ENCODE data around the gene SERINC2. TPM values are rescaled to one million over a fixed set of nuclear protein-coding genes. Genes with fewer than 3 reads are reported as not detected.

The SERINC2 gene
- total and polyA plus RNA-seq, 2 donors (not counting 1 experiment from before 2014, with no cell fraction given) = 28.4 to 104 TPM

- Histone ChIP-seq H3K79me2 (ENCODE audit: control insufficient read depth, insufficient read depth, low read length) (peaks cover 32% of the 10 kb centered on the region), H3K27me3 (ENCODE audit: control insufficient read depth, insufficient read depth, low read length) (no peaks in the 10 kb centered on the region), H3K4me2 (ENCODE audit: extremely low read depth, insufficient read depth, low read length) (no peak overlapping the region), H3K27ac (ENCODE audit: insufficient read depth, low read length) (no peak overlapping the region), H3K4me1 (ENCODE audit: control insufficient read depth, extremely low read depth, insufficient read depth, low read length) (peaks cover 10% of the 10 kb centered on the region), H3K9me3 (ENCODE audit: control insufficient read depth, insufficient read depth, low read depth, low read length) (no peaks in the 10 kb centered on the region), H2AFZ (ENCODE audit: low read length) (no peak overlapping the region), H3K36me3 (ENCODE audit: control insufficient read depth, insufficient read depth, low read length) (peaks cover 48% of the 10 kb centered on the region), H3K9ac (ENCODE audit: insufficient read depth, low read length) (no peak overlapping the region), H3K4me3 (replicated peaks in 1 of 4; ENCODE audit: control extremely low read depth in 1 of 4, insufficient read depth in 1 of 4, low read depth in 3 of 4, low read length in 4 of 4) (no peak overlapping the region), H4K20me1 (ENCODE audit: control insufficient read depth, extremely low read depth, insufficient read depth, low read length) (no peaks in the 10 kb centered on the region)
- DNase-seq (ENCODE audit: low read depth in 2 of 2) = no peak
- no peak for TF ChIP-seq EZH2 (IDR thresholded peaks at IDR 0.05; ENCODE audit: low read length, missing control alignments)
- TF ChIP-seq, protein P1, sequence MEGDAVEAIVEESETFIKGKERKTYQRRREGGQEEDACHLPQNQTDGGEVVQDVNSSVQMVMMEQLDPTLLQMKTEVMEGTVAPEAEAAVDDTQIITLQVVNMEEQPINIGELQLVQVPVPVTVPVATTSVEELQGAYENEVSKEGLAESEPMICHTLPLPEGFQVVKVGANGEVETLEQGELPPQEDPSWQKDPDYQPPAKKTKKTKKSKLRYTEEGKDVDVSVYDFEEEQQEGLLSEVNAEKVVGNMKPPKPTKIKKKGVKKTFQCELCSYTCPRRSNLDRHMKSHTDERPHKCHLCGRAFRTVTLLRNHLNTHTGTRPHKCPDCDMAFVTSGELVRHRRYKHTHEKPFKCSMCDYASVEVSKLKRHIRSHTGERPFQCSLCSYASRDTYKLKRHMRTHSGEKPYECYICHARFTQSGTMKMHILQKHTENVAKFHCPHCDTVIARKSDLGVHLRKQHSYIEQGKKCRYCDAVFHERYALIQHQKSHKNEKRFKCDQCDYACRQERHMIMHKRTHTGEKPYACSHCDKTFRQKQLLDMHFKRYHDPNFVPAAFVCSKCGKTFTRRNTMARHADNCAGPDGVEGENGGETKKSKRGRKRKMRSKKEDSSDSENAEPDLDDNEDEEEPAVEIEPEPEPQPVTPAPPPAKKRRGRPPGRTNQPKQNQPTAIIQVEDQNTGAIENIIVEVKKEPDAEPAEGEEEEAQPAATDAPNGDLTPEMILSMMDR (conservative IDR thresholded peaks at IDR 0.05 in 1 of 2, IDR thresholded peaks at IDR 0.05 in 1 of 2; ENCODE audit: low read depth in 1 of 2, low read length in 2 of 2) = no peak
Observed at GRCh38 chr1:31425301-31426081, 12.5 kb downstream of the SERINC2 start.

DNA sequence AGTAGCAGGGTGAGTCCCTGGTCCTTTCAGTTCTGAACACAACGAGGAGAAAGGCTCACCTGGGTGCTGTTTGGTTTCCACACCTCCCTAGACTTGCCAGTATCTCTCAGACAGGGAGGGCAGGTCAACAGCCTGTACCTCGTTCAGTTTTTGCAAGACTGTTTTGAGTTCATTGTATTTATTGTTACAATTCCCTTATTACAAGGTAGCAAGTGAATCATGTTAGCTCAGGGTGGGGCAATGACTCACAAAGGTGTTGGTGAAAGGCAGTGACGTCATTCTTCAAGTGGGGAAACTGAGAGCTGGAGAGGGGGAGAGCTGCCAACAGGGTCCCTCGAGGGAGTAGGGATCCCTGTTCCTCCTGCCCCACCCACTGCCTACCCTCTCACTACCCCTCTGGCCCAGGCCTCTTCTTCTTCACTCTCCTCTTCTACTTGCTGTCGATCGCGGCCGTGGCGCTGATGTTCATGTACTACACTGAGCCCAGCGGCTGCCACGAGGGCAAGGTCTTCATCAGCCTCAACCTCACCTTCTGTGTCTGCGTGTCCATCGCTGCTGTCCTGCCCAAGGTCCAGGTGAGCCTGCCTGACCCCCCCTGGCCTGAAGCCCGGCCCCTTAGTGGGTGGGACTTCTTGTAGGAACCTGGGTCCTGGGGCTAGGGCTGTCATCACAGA, 13.4 kb downstream of the SERINC2 start:
- Histone ChIP-seq H3K4me1 (ENCODE audit: control insufficient read depth, extremely low read depth, insufficient read depth, low read length) (peaks cover 10% of the 10 kb centered on the region), H3K79me2 (ENCODE audit: control insufficient read depth, insufficient read depth, low read length) (peaks cover 25% of the 10 kb centered on the region), H2AFZ (ENCODE audit: low read length) (no peak overlapping the region), H3K36me3 (ENCODE audit: control insufficient read depth, insufficient read depth, low read length) (peaks cover 48% of the 10 kb centered on the region), H3K9ac (ENCODE audit: insufficient read depth, low read length) (no peak overlapping the region), H3K9me3 (ENCODE audit: control insufficient read depth, insufficient read depth, low read depth, low read length) (no peaks in the 10 kb centered on the region), H3K4me2 (ENCODE audit: extremely low read depth, insufficient read depth, low read length) (no peak overlapping the region), H4K20me1 (ENCODE audit: control insufficient read depth, extremely low read depth, insufficient read depth, low read length) (no peaks in the 10 kb centered on the region), H3K4me3 (replicated peaks in 1 of 4; ENCODE audit: control extremely low read depth in 1 of 4, insufficient read depth in 1 of 4, low read depth in 3 of 4, low read length in 4 of 4) (no peak overlapping the region), H3K27ac (ENCODE audit: insufficient read depth, low read length) (no peak overlapping the region), H3K27me3 (ENCODE audit: control insufficient read depth, insufficient read depth, low read length) (no peaks in the 10 kb centered on the region)
- TF ChIP-seq, protein P1 (conservative IDR thresholded peaks at IDR 0.05 in 1 of 2, IDR thresholded peaks at IDR 0.05 in 1 of 2; ENCODE audit: low read depth in 1 of 2, low read length in 2 of 2) = no peak
- TF ChIP-seq EZH2 (IDR thresholded peaks at IDR 0.05; ENCODE audit: low read length, missing control alignments) = no peak
- no peak for DNase-seq (ENCODE audit: low read depth in 2 of 2)

DNA sequence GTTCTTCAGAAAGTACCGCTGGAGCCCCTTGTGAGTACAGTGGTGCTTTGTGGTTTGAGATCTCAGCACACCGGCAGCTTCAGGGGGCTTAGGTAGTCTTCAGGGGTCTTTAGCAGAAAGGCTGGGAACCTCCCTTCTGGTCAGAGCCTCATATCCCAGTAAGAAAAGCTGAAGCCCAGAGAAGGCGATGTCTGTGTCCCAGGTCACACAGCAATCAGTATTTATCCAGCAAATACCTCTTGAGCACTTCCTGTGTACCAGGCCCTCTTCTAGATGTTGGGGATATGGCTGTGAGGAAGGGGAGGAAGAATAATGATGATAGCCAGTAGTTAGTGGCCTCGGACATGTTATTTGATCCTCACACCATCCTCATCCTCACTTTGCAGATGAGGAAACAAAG, 14.3 kb downstream of the SERINC2 start:
- Histone ChIP-seq H4K20me1 (ENCODE audit: control insufficient read depth, extremely low read depth, insufficient read depth, low read length) (no peaks in the 10 kb centered on the region), H3K9ac (ENCODE audit: insufficient read depth, low read length) (no peak overlapping the region), H3K4me2 (ENCODE audit: extremely low read depth, insufficient read depth, low read length) (no peak overlapping the region), H3K4me1 (ENCODE audit: control insufficient read depth, extremely low read depth, insufficient read depth, low read length) (peaks cover 3% of the 10 kb centered on the region), H2AFZ (ENCODE audit: low read length) (no peak overlapping the region), H3K27me3 (ENCODE audit: control insufficient read depth, insufficient read depth, low read length) (no peaks in the 10 kb centered on the region), H3K27ac (ENCODE audit: insufficient read depth, low read length) (no peak overlapping the region), H3K9me3 (ENCODE audit: control insufficient read depth, insufficient read depth, low read depth, low read length) (no peaks in the 10 kb centered on the region), H3K79me2 (ENCODE audit: control insufficient read depth, insufficient read depth, low read length) (peaks cover 21% of the 10 kb centered on the region), H3K36me3 (ENCODE audit: control insufficient read depth, insufficient read depth, low read length) (peaks cover 51% of the 10 kb centered on the region), H3K4me3 (replicated peaks in 1 of 4; ENCODE audit: control extremely low read depth in 1 of 4, insufficient read depth in 1 of 4, low read depth in 3 of 4, low read length in 4 of 4) (no peak overlapping the region)
- no peak for DNase-seq (ENCODE audit: low read depth in 2 of 2)
- TF ChIP-seq, protein P1 (conservative IDR thresholded peaks at IDR 0.05 in 1 of 2, IDR thresholded peaks at IDR 0.05 in 1 of 2; ENCODE audit: low read depth in 1 of 2, low read length in 2 of 2) = no peak
- no peak for TF ChIP-seq EZH2 (IDR thresholded peaks at IDR 0.05; ENCODE audit: low read length, missing control alignments)
